Right cardiac atrium (tissue), 5 donors: ENCODE data around the gene SRSF11. TPM values are rescaled to one million over a fixed set of nuclear protein-coding genes. Genes with fewer than 3 reads are reported as not detected.

Experiments
- ATAC-seq, 2 donors: fragments of 200-7000 bp; cut with Tn5 transposase; one replicate each; pipeline versions ENCODE4 v1.8.0 to v1.9.1; 2020; ENCODE audit warnings: moderate library complexity in 2 of 2, mild to moderate bottlenecking in 1 of 2
- DNase-seq, 3 donors: peaks; one replicate each; pipeline ENCODE4 v3.0.0-alpha.2; 2020
- H3K27ac ChIP-seq: one replicate; pipeline ENCODE4 v1.5.1; 2013; ENCODE audit warnings: mild to moderate bottlenecking, low read length, control low read depth, moderate library complexity
- H3K27me3 ChIP-seq: one replicate; pipeline ENCODE4 v1.6.1; 2013; ENCODE audit not compliant: control insufficient read depth, insufficient read depth
- H3K4me1 ChIP-seq: one replicate; pipeline ENCODE4 v1.6.1; 2013; ENCODE audit warnings: low read length; ENCODE audit not compliant: control insufficient read depth, insufficient read depth
- H3K4me3 ChIP-seq: one replicate; pipeline ENCODE4 v1.5.1; 2013; ENCODE audit warnings: low read length, control low read depth
- H3K9me3 ChIP-seq: one replicate; pipeline ENCODE4 v1.6.1; 2013; ENCODE audit warnings: low read length; ENCODE audit not compliant: control insufficient read depth
- WGBS: extraction: QIAGEN DNeasy Blood & Tissue Kit; methylation state at CpG from one replicate; pipeline ENCODE4 v1.1.7; 2013; 5-methylcytosine and 5-hydroxymethylcytosine counted together
- intact Hi-C, 4 donors: fragments of 100-400 bp; cut with DNase I; formaldehyde crosslinking; loops; one replicate each; pipeline versions ENCODE4 v1.11.0 to v1.14.0; 2022 to 2023
- polyA plus RNA-seq: library from polyadenylated mRNA; stranded (reverse); fragments of 200-250 nt; gene quantifications from one replicate; pipeline ENCODE4 v1.2.3, GENCODE V29; 2013
- total RNA-seq, 4 donors: library from RNA; stranded (reverse); fragmentation: NEBNext Ultra II Directional; extraction: Animal tissue kit (Norgen Biotek cat#: 25700); gene quantifications; one replicate each; pipeline ENCODE4 v1.2.1, GENCODE V29; 2021
- donor health status: healthy with polysubstance abuse.
- donor health status: DM: no; HTN: yes; CAD: no.
- donor health status: DM: no; HTN: no; CAD: no.
- donor health status: DM: no; HTN: yes; CAD: no; lungs with severe emphysema.
- donor health status: DM: yes; HTN: yes; CAD: no.

SRSF11 gene
- total and polyA plus RNA-seq, 5 donors, result 56.5 to 81.4 (median 64.1) TPM

DNA sequence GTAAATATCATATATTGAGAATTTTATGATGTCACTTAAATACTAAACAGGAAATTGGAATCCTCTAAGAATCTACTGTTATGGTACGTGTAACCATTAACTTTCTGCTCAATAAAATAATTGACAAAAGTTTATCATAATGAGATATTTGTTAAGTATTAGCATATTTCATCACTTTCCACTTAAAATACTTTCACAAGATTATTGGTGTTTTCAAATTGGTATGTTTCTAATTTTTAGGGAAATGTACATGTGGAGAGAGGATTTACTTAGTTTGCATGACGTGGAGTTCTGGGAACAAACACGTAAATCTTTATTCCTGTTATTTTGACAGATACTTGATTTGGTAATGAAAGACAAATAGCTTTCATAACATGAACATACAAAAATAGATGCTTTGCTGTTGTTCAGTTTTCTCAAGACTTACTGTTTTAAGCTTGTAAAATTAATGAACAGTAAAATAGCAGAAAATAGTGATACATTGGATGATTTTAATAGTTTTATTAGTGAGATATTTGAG lies 1.6 kb downstream of the SRSF11 start:
- no peak overlapping the region for H3K4me3 ChIP-seq
- intact Hi-C loops, result no loop called here
- no peaks in the 10 kb centered on the region for H3K27me3 ChIP-seq
- 27% methylated on average over 3 of the region's 3 CpGs for WGBS
- DNase-seq, result no peak
- ATAC-seq, result no peak
- H3K4me1 ChIP-seq, result peaks cover 3% of the 10 kb centered on the region
- H3K27ac ChIP-seq, result no peak overlapping the region
- no peaks in the 10 kb centered on the region for H3K9me3 ChIP-seq

DNA sequence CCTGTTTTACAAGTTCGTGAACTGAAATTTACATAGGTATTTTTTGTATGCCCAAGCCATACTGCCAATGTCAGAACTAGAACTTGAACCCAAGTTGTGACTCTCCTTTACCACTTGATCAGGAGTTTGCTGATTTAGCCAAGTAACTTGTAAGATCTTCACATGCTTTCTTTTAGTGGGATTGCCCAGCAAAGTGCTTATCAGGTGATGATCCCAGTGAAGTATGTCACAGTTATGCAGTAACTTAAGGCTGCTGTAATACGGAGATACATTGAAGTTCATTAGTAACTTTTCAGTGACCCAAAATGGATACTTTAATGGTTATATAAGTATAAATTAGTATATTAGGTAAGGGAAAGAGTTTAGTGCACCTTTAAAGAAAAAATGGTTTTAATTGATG lies 3.8 kb downstream of the SRSF11 start:
- no peak for DNase-seq
- ATAC-seq, result no peak
- H3K9me3 ChIP-seq, result no peaks in the 10 kb centered on the region
- peaks cover 3% of the 10 kb centered on the region for H3K4me1 ChIP-seq
- H3K27me3 ChIP-seq, result no peaks in the 10 kb centered on the region
- H3K27ac ChIP-seq, result no peak overlapping the region
- intact Hi-C loops, result no loop called here
- no peak overlapping the region for H3K4me3 ChIP-seq
- WGBS, result 68% methylated on average over 2 of the region's 2 CpGs

DNA sequence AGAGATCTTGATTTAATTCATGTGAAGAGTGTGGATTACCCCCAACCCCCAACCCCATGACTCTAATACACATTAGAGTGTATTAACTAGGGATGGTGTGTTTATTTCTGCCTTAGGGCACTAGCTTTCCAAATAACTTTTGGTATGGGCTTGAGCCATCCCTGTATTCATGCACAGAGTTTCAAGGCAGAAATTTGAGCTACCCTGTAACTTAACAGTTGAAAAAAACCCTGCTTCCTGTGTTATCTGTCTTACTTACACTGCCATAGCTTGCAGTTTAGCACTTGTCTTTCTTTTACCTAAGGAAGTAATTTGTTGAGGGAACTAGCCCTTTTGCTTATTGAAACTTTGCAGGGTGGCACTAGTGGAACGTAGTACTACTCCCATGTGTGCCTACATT lies 6.3 kb downstream of the SRSF11 start:
- ATAC-seq (no peak), DNase-seq (no peak)
- Histone ChIP-seq H3K27me3 (no peaks in the 10 kb centered on the region), H3K9me3 (no peaks in the 10 kb centered on the region), H3K4me1 (peaks cover 3% of the 10 kb centered on the region), H3K27ac (no peak overlapping the region), H3K4me3 (no peak overlapping the region)
- WGBS, result 18% methylated on average over 1 of the region's 1 CpG
- intact Hi-C loops, result no loop called here

GRCh38 chr1:70228670-70229069 lies 7.5 kb downstream of the SRSF11 start:
- Histone ChIP-seq H3K27me3 (no peaks in the 10 kb centered on the region), H3K4me1 (peaks cover 3% of the 10 kb centered on the region)

DNA sequence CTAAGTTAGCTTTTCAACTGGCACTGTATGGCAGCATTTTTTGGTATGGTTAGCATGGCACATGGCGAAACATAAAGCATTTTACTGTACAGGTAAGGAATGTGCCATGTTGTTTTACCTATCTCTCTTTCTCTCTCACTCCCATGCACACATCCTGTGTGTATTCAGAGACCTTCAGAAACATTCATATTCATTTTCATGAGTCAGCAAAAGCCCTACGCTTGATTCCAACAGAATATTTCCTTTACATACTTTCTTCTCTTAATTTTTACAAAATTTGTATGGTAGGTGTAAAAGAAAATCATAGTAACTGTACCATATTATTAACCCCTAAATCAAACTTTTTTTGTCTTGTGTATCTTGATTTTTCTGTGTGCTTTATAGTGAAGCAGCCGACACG lies 10.3 kb downstream of the SRSF11 start:
- DNase-seq, result no peak
- Histone ChIP-seq H3K9me3 (no peaks in the 10 kb centered on the region), H3K4me1 (no peaks in the 10 kb centered on the region), H3K27me3 (no peaks in the 10 kb centered on the region), H3K27ac (no peak overlapping the region), H3K4me3 (no peak overlapping the region)
- ATAC-seq, result no peak
- 96% methylated on average over 4 of the region's 4 CpGs for WGBS
- intact Hi-C loops, result no loop called here

More at GRCh38 chr1:70228670-70229069, 7.5 kb downstream of the SRSF11 start:
- intact Hi-C loops, result no loop called here
- Histone ChIP-seq H3K27ac (no peak overlapping the region), H3K9me3 (no peaks in the 10 kb centered on the region), H3K4me3 (no peak overlapping the region)
- ATAC-seq (no peak), DNase-seq (no peak)
- 80% methylated on average over 2 of the region's 2 CpGs for WGBS

GRCh38 chr1:70234733-70235132 lies 13.6 kb downstream of the SRSF11 start:
- H3K4me3 ChIP-seq, result no peak overlapping the region
- H3K27ac ChIP-seq, result no peak overlapping the region
- H3K9me3 ChIP-seq, result no peaks in the 10 kb centered on the region
- H3K4me1 ChIP-seq, result no peaks in the 10 kb centered on the region
- intact Hi-C loops, result no loop called here
- ATAC-seq, result no peak
- no peaks in the 10 kb centered on the region for H3K27me3 ChIP-seq
- no peak for DNase-seq

- DNase-seq (no peak), ATAC-seq (no peak)
- Histone ChIP-seq H3K27me3 (no peaks in the 10 kb centered on the region), H3K27ac (no peak overlapping the region), H3K4me1 (no peaks in the 10 kb centered on the region), H3K9me3 (no peaks in the 10 kb centered on the region), H3K4me3 (no peak overlapping the region)
- intact Hi-C loops, result no loop called here
Measured at GRCh38 chr1:70239940-70240339, 18.8 kb downstream of the SRSF11 start.

GRCh38 chr1:70247122-70247521 lies 25.9 kb downstream of the SRSF11 start:
- Histone ChIP-seq H3K27ac (no peak overlapping the region), H3K4me3 (no peak overlapping the region), H3K27me3 (no peaks in the 10 kb centered on the region), H3K9me3 (no peaks in the 10 kb centered on the region), H3K4me1 (no peaks in the 10 kb centered on the region)
- ATAC-seq (no peak), DNase-seq (no peak)
- intact Hi-C loops, result no loop called here

- no peaks in the 10 kb centered on the region for H3K27me3 ChIP-seq
- DNase-seq (no peak), ATAC-seq (no peak)
- intact Hi-C loops, result no loop called here
- no peaks in the 10 kb centered on the region for H3K4me1 ChIP-seq
- H3K9me3 ChIP-seq, result no peaks in the 10 kb centered on the region
- H3K4me3 ChIP-seq, result no peak overlapping the region
- no peak overlapping the region for H3K27ac ChIP-seq
Measured at GRCh38 chr1:70247768-70248167, 26.6 kb downstream of the SRSF11 start.

DNA sequence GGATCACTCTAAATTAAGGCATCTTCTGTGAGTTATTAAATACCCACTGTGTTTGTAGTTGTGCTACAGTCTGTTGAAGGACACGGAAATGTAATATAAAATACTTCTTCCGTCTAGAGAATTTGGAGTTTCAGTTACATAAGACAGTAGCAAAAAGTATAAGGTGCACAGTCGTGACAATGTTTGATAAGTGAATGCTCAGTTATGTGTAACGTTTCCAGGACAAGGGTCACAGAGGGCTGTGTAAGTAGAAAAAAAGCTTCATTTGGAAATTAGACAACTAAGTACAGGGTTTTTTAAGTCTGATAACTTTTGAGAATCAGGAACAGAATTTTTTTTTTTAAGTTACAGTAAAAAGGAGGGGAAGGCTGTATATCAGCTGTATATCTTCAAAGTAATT lies 27.5 kb downstream of the SRSF11 start:
- intact Hi-C loops, result no loop called here
- Histone ChIP-seq H3K27ac (no peak overlapping the region), H3K4me1 (no peaks in the 10 kb centered on the region), H3K9me3 (no peaks in the 10 kb centered on the region), H3K27me3 (no peaks in the 10 kb centered on the region), H3K4me3 (no peak overlapping the region)
- ATAC-seq, result no peak
- no peak for DNase-seq
- 77% methylated on average over 4 of the region's 4 CpGs for WGBS

DNA sequence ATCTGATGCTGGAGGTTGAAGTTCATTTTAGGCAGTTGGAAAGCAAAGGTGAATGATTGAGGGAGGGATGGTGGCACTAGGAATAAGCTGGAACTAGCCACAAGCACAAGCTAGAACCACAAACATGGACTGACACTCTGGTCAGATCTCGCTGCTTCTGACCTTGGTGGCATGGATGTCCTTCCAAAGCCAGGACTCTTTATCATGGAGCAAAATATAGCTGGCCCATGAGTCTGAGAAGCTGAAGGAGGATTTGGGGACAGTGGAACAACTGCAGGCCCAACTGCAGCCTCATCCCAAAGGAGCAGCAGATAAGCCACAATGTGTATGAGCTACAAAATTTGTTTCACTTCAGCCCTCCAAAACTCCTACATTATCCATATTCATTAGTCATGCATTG lies 35.5 kb downstream of the SRSF11 start:
- Histone ChIP-seq H3K9me3 (no peaks in the 10 kb centered on the region), H3K4me3 (no peak overlapping the region), H3K27me3 (no peaks in the 10 kb centered on the region), H3K27ac (peak overlapping the region; percentile 45), H3K4me1 (no peaks in the 10 kb centered on the region)
- intact Hi-C loops, result no loop called here
- DNase-seq (no peak), ATAC-seq (peak; percentile 45 to 46)
- WGBS, result 73% methylated on average over 1 of the region's 1 CpG

DNA sequence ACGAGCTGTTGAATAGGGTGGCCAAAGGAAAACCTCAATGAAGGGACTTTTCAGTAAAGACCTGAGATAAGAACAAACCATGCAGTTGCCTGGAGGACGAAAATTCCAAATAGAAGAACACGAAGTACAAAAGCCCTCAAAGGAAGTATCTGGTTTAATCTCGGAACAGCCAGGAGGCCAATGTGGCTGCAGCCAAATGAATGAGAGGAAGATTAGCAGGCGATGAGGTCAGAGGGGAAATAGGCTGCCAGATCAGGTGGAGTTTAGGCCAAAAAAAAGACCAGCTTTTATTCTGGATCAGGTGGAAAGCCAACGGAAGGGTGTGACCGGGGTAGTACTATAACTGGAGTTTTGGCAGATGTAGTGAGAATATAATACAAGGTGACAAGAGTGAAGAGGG lies 43.7 kb downstream of the SRSF11 start:
- no peak overlapping the region for H3K27ac ChIP-seq
- H3K4me1 ChIP-seq, result peaks cover 4% of the 10 kb centered on the region
- peak in 1 of 3 donors; percentile 23 for DNase-seq
- H3K4me3 ChIP-seq, result no peak overlapping the region
- ATAC-seq, result peak; percentile 77 to 94
- H3K9me3 ChIP-seq, result no peaks in the 10 kb centered on the region
- WGBS, result 49% methylated on average over 7 of the region's 7 CpGs
- no peaks in the 10 kb centered on the region for H3K27me3 ChIP-seq
- intact Hi-C loops, result no loop called here
